ENCODE data around the gene CYP19A1. TPM values are rescaled to one million over a fixed set of nuclear protein-coding genes. Genes with fewer than 3 reads are reported as not detected.

CYP19A1 gene
- total and polyA plus RNA-seq, 2 of the 8 experiments (the other 6 are each of a cell fraction or from before 2014, with no cell fraction given): not detected

GRCh38 chr15:51311510-51311909 is 26.9 kb downstream of the CYP19A1 start:
- Histone ChIP-seq H3K18ac (ENCODE audit: extremely low read depth, low read length) (no peak overlapping the region), H2AFZ (ENCODE audit: low read length) (no peak overlapping the region), H3K14ac (ENCODE audit: insufficient read length) (no peak overlapping the region), H4K20me1 (replicated peaks in 1 of 2; ENCODE audit: control insufficient read depth in 1 of 2, insufficient read depth in 2 of 2, low read length in 2 of 2) (no peaks in the 10 kb centered on the region), H2BK15ac (ENCODE audit: low read length) (no peak overlapping the region), H3K4me3 (ENCODE audit: extremely low read depth in 1 of 4, insufficient read depth in 2 of 4, low read depth in 3 of 4, low read length in 4 of 4) (no peak overlapping the region), H4K8ac (ENCODE audit: extremely low read depth, insufficient read depth, low read length) (no peak overlapping the region), H2AK5ac (ENCODE audit: low read depth, low read length) (no peak overlapping the region), H4K91ac (replicated peaks; ENCODE audit: insufficient read length, low read length) (no peak overlapping the region), H3K27ac (ENCODE audit: low read depth, low read length) (no peak overlapping the region), H3K79me1 (ENCODE audit: low read depth, low read length) (no peaks in the 10 kb centered on the region), H3K79me2 (ENCODE audit: control insufficient read depth in 1 of 2, insufficient read depth in 2 of 2, low read length in 2 of 2) (no peaks in the 10 kb centered on the region), H2BK12ac (ENCODE audit: low read depth, low read length) (no peak overlapping the region), H3K36me3 (ENCODE audit: control insufficient read depth in 2 of 4, insufficient read depth in 4 of 4, low read length in 3 of 4) (no peaks in the 10 kb centered on the region; a peak in 2 of 8 replicates), H3K23ac (ENCODE audit: insufficient read length) (no peak overlapping the region), H3K4me2 (ENCODE audit: insufficient read depth in 1 of 2, low read depth in 2 of 2, low read length in 2 of 2) (no peak overlapping the region), H3K27me3 (replicated peaks in 1 of 4; ENCODE audit: control insufficient read depth in 3 of 4, extremely low read depth in 1 of 4, insufficient read depth in 3 of 4, low read length in 3 of 4) (0 out of 7 replicates have a peak, but pooled peaks cover 0 to 3% (median 0%) of the 10 kb centered on the region in 4 experiments), H3K9me3 (ENCODE audit: insufficient read depth in 2 of 2, low read depth in 1 of 2, low read length in 1 of 2) (no peaks in the 10 kb centered on the region), H3K4ac (replicated peaks; ENCODE audit: insufficient read length, low read depth, low read length) (no peak overlapping the region), H2BK120ac (replicated peaks; ENCODE audit: low read depth, low read length) (no peak overlapping the region), H3K4me1 (replicated peaks in 1 of 4; ENCODE audit: control insufficient read depth in 3 of 4, insufficient read depth in 4 of 4, low read length in 3 of 4) (no peaks in the 10 kb centered on the region), H3K56ac (replicated peaks; ENCODE audit: insufficient read length, low read depth, low read length) (no peak overlapping the region), H3K9ac (replicated peaks in 1 of 4; ENCODE audit: extremely low read depth in 1 of 4, low read depth in 3 of 4, low read length in 3 of 4) (no peak overlapping the region), H3K23me2 (ENCODE audit: low read depth, low read length) (no peaks in the 10 kb centered on the region), H4K5ac (ENCODE audit: insufficient read length, low read depth, low read length) (no peak overlapping the region), H2BK20ac (ENCODE audit: low read length) (no peak overlapping the region), H2BK5ac (ENCODE audit: low read depth, low read length) (no peak overlapping the region)
- WGBS, 2 experiments (ENCODE audit: extremely low coverage in 1 of 2, insufficient coverage in 1 of 2, insufficient read length in 1 of 2, insufficient replicate concordance in 2 of 2, low coverage in 1 of 2, low lambda C conversion rate in 2 of 2, missing lambda C conversion rate in 1 of 2): 87% methylated on average over 2 of the region's 2 CpGs; no CpG with 5 or more reads in 1 of the 2 experiments
- FAIRE-seq (no peak), DNase-seq (ENCODE audit: low read depth in 1 of 2, low spot score in 2 of 2) (no peak)
- POLR2A ChIA-PET (ENCODE audit: partially characterized antibody): no interaction called here
- CTCF ChIA-PET (ENCODE audit: partially characterized antibody): interaction anchor here (0.9 to 4.3 kb wide), 7 partner anchors 9 to 71 kb away, joined by 3 to 20 read pairs (median 6); no protein-coding TSS in a partner anchor
- TF ChIP-seq ATF3 (IDR thresholded peaks at IDR 0.05; ENCODE audit: insufficient read depth, low read depth, low read length) (no peak), SAP30 (IDR thresholded peaks at IDR 0.05; ENCODE audit: insufficient read depth, insufficient replicate concordance, low read length) (no peak), CHD2 (IDR thresholded peaks at IDR 0.05; ENCODE audit: low read length) (no peak), RFX5 (IDR thresholded peaks at IDR 0.05; ENCODE audit: borderline replicate concordance, low read depth, low read length) (no peak), SIRT6 (IDR thresholded peaks at IDR 0.05; ENCODE audit: low read length) (no peak), USF2 (IDR thresholded peaks at IDR 0.05; ENCODE audit: low read length) (no peak), CBX8 (IDR thresholded peaks at IDR 0.05; ENCODE audit: borderline replicate concordance, low read depth, low read length) (no peak), MAX (IDR thresholded peaks at IDR 0.05) (no peak), CTBP2 (IDR thresholded peaks at IDR 0.05; ENCODE audit: borderline replicate concordance, insufficient read depth, insufficient read length, low read length) (no peak)
